ENCODE measurements around the gene RAPSN. TPM values are rescaled to one million over a fixed set of nuclear protein-coding genes. Genes with fewer than 3 reads are reported as not detected.

RAPSN gene
- polyA plus RNA-seq, 2 donors, result 0.13 to 0.16 TPM

- no peak overlapping the region for H3K4me3 ChIP-seq (ENCODE audit: low read depth in 1 of 2, low read length in 2 of 2)
- H3K36me3 ChIP-seq (ENCODE audit: control insufficient read depth in 2 of 2, insufficient read depth in 2 of 2, low read length in 1 of 2), result no peaks in the 10 kb centered on the region
- WGBS, 2 donors, result 78 to 79% methylated on average over 20 of the region's 20 CpGs
- no peaks in the 10 kb centered on the region for H3K9me3 ChIP-seq (ENCODE audit: control insufficient read depth in 2 of 2, insufficient read depth in 1 of 2, low read depth in 1 of 2, low read length in 1 of 2)
- peaks cover 2 to 14% of the 10 kb centered on the region in 2 donors for H3K4me1 ChIP-seq (ENCODE audit: control insufficient read depth in 2 of 2, insufficient read depth in 2 of 2, low read length in 1 of 2)
- H3K27me3 ChIP-seq (ENCODE audit: control insufficient read depth in 1 of 2, insufficient read depth in 2 of 2, low read length in 2 of 2), result no peaks in the 10 kb centered on the region
- peak overlapping the region; percentile 63 to 76 for H3K27ac ChIP-seq (ENCODE audit: low read depth in 2 of 2, low read length in 1 of 2)
Measured at GRCh38 chr11:47393163-47394049, 55.5 kb downstream of the RAPSN start.

- no peaks in the 10 kb centered on the region for H3K27me3 ChIP-seq (ENCODE audit: control insufficient read depth in 1 of 2, insufficient read depth in 2 of 2, low read length in 2 of 2)
- WGBS, 2 donors, result 80 to 83% methylated on average over 14 of the region's 14 CpGs
- H3K4me3 ChIP-seq (ENCODE audit: low read depth in 1 of 2, low read length in 2 of 2), result no peak overlapping the region
- H3K4me1 ChIP-seq (ENCODE audit: control insufficient read depth in 2 of 2, insufficient read depth in 2 of 2, low read length in 1 of 2), result peaks cover 2 to 17% of the 10 kb centered on the region in 2 donors
- no peaks in the 10 kb centered on the region for H3K9me3 ChIP-seq (ENCODE audit: control insufficient read depth in 2 of 2, insufficient read depth in 1 of 2, low read depth in 1 of 2, low read length in 1 of 2)
- H3K27ac ChIP-seq (ENCODE audit: low read depth in 2 of 2, low read length in 1 of 2), result peak overlapping the region in 1 of 2 donors; percentile 1
- H3K36me3 ChIP-seq (ENCODE audit: control insufficient read depth in 2 of 2, insufficient read depth in 2 of 2, low read length in 1 of 2), result no peaks in the 10 kb centered on the region
Measured at GRCh38 chr11:47392546-47393162, 56.3 kb downstream of the RAPSN start.

GRCh38 chr11:47391711-47392432 lies 57.1 kb downstream of the RAPSN start:
- no peak overlapping the region for H3K4me3 ChIP-seq (ENCODE audit: low read depth in 1 of 2, low read length in 2 of 2)
- 85 to 91% methylated on average over 16 of the region's 16 CpGs for WGBS, 2 donors
- H3K4me1 ChIP-seq (ENCODE audit: control insufficient read depth in 2 of 2, insufficient read depth in 2 of 2, low read length in 1 of 2), result peaks cover 2 to 17% of the 10 kb centered on the region in 2 donors
- no peaks in the 10 kb centered on the region for H3K9me3 ChIP-seq (ENCODE audit: control insufficient read depth in 2 of 2, insufficient read depth in 1 of 2, low read depth in 1 of 2, low read length in 1 of 2)
- H3K36me3 ChIP-seq (ENCODE audit: control insufficient read depth in 2 of 2, insufficient read depth in 2 of 2, low read length in 1 of 2), result no peaks in the 10 kb centered on the region
- H3K27ac ChIP-seq (ENCODE audit: low read depth in 2 of 2, low read length in 1 of 2), result no peak overlapping the region
- no peaks in the 10 kb centered on the region for H3K27me3 ChIP-seq (ENCODE audit: control insufficient read depth in 1 of 2, insufficient read depth in 2 of 2, low read length in 2 of 2)

- Histone ChIP-seq H3K9me3 (ENCODE audit: control insufficient read depth in 2 of 2, insufficient read depth in 1 of 2, low read depth in 1 of 2, low read length in 1 of 2) (no peaks in the 10 kb centered on the region), H3K4me3 (ENCODE audit: low read depth in 1 of 2, low read length in 2 of 2) (no peak overlapping the region), H3K4me1 (ENCODE audit: control insufficient read depth in 2 of 2, insufficient read depth in 2 of 2, low read length in 1 of 2) (peaks cover 2 to 17% of the 10 kb centered on the region in 2 donors), H3K36me3 (ENCODE audit: control insufficient read depth in 2 of 2, insufficient read depth in 2 of 2, low read length in 1 of 2) (no peaks in the 10 kb centered on the region), H3K27ac (ENCODE audit: low read depth in 2 of 2, low read length in 1 of 2) (no peak overlapping the region), H3K27me3 (ENCODE audit: control insufficient read depth in 1 of 2, insufficient read depth in 2 of 2, low read length in 2 of 2) (no peaks in the 10 kb centered on the region)
- 84% methylated on average over 11 of the region's 11 CpGs for WGBS, 2 donors
Measured at GRCh38 chr11:47391077-47391583, 57.8 kb downstream of the RAPSN start.

GRCh38 chr11:47390422-47390760 lies 58.5 kb downstream of the RAPSN start:
- no peaks in the 10 kb centered on the region for H3K36me3 ChIP-seq (ENCODE audit: control insufficient read depth in 2 of 2, insufficient read depth in 2 of 2, low read length in 1 of 2)
- H3K27me3 ChIP-seq (ENCODE audit: control insufficient read depth in 1 of 2, insufficient read depth in 2 of 2, low read length in 2 of 2), result no peaks in the 10 kb centered on the region
- H3K4me3 ChIP-seq (ENCODE audit: low read depth in 1 of 2, low read length in 2 of 2), result no peak overlapping the region
- no peak overlapping the region for H3K27ac ChIP-seq (ENCODE audit: low read depth in 2 of 2, low read length in 1 of 2)
- H3K9me3 ChIP-seq (ENCODE audit: control insufficient read depth in 2 of 2, insufficient read depth in 1 of 2, low read depth in 1 of 2, low read length in 1 of 2), result no peaks in the 10 kb centered on the region
- peaks cover 2 to 17% of the 10 kb centered on the region in 2 donors for H3K4me1 ChIP-seq (ENCODE audit: control insufficient read depth in 2 of 2, insufficient read depth in 2 of 2, low read length in 1 of 2)
- 93 to 95% methylated on average over 6 of the region's 6 CpGs for WGBS, 2 donors

- Histone ChIP-seq H3K4me3 (ENCODE audit: low read depth in 1 of 2, low read length in 2 of 2) (no peak overlapping the region), H3K27ac (ENCODE audit: low read depth in 2 of 2, low read length in 1 of 2) (peak overlapping the region; percentile 86 to 87), H3K27me3 (ENCODE audit: control insufficient read depth in 1 of 2, insufficient read depth in 2 of 2, low read length in 2 of 2) (no peaks in the 10 kb centered on the region), H3K4me1 (ENCODE audit: control insufficient read depth in 2 of 2, insufficient read depth in 2 of 2, low read length in 1 of 2) (peaks cover 2 to 17% of the 10 kb centered on the region in 2 donors), H3K36me3 (ENCODE audit: control insufficient read depth in 2 of 2, insufficient read depth in 2 of 2, low read length in 1 of 2) (no peaks in the 10 kb centered on the region), H3K9me3 (ENCODE audit: control insufficient read depth in 2 of 2, insufficient read depth in 1 of 2, low read depth in 1 of 2, low read length in 1 of 2) (no peaks in the 10 kb centered on the region)
- 78 to 85% methylated on average over 17 of the region's 17 CpGs for WGBS, 2 donors
Measured at GRCh38 chr11:47389577-47390421, 59.1 kb downstream of the RAPSN start.

- Histone ChIP-seq H3K4me3 (ENCODE audit: low read depth in 1 of 2, low read length in 2 of 2) (no peak overlapping the region), H3K9me3 (ENCODE audit: control insufficient read depth in 2 of 2, insufficient read depth in 1 of 2, low read depth in 1 of 2, low read length in 1 of 2) (no peaks in the 10 kb centered on the region), H3K27ac (ENCODE audit: low read depth in 2 of 2, low read length in 1 of 2) (peak overlapping the region; percentile 86 to 87), H3K27me3 (ENCODE audit: control insufficient read depth in 1 of 2, insufficient read depth in 2 of 2, low read length in 2 of 2) (no peaks in the 10 kb centered on the region), H3K36me3 (ENCODE audit: control insufficient read depth in 2 of 2, insufficient read depth in 2 of 2, low read length in 1 of 2) (no peaks in the 10 kb centered on the region), H3K4me1 (ENCODE audit: control insufficient read depth in 2 of 2, insufficient read depth in 2 of 2, low read length in 1 of 2) (peaks cover 2 to 15% of the 10 kb centered on the region in 2 donors)
- 49 to 72% methylated on average over 28 of the region's 28 CpGs for WGBS, 2 donors
Measured at GRCh38 chr11:47388697-47389576, 60.0 kb downstream of the RAPSN start.

- no peaks in the 10 kb centered on the region for H3K36me3 ChIP-seq (ENCODE audit: control insufficient read depth in 2 of 2, insufficient read depth in 2 of 2, low read length in 1 of 2)
- peak overlapping the region; percentile 86 to 87 for H3K27ac ChIP-seq (ENCODE audit: low read depth in 2 of 2, low read length in 1 of 2)
- H3K27me3 ChIP-seq (ENCODE audit: control insufficient read depth in 1 of 2, insufficient read depth in 2 of 2, low read length in 2 of 2), result no peaks in the 10 kb centered on the region
- 51 to 69% methylated on average over 13 of the region's 13 CpGs for WGBS, 2 donors
- H3K4me1 ChIP-seq (ENCODE audit: control insufficient read depth in 2 of 2, insufficient read depth in 2 of 2, low read length in 1 of 2), result peaks cover 2 to 15% of the 10 kb centered on the region in 2 donors
- no peaks in the 10 kb centered on the region for H3K9me3 ChIP-seq (ENCODE audit: control insufficient read depth in 2 of 2, insufficient read depth in 1 of 2, low read depth in 1 of 2, low read length in 1 of 2)
- H3K4me3 ChIP-seq (ENCODE audit: low read depth in 1 of 2, low read length in 2 of 2), result no peak overlapping the region
Measured at GRCh38 chr11:47387944-47388696, 60.8 kb downstream of the RAPSN start.

All from esophagus (tissue), 2 donors.